GM23338 (cell line): ENCODE results near the gene CFAP97D2. TPM values are rescaled to one million over a fixed set of nuclear protein-coding genes. Genes with fewer than 3 reads are reported as not detected.
"Not testable (repeated sequence)": the region's sequence is repeated elsewhere in the genome, so short reads cannot be mapped to it uniquely, and the experiment has no call there.

Source experiments
- ATAC-seq: fragments of 200-7000 bp; cut with Tn5 transposase; 3 replicates; pipeline ENCODE4 v1.9.1; 2020
- DNase-seq: peaks from one replicate; pipeline ENCODE4 v3.0.0-alpha.2; 2015; ENCODE audit warnings: low spot score
- H2AFZ ChIP-seq: fragments of 200-600 bp; sonication (generic); 2 replicates; pipeline ENCODE4 v1.8.0; 2016; ENCODE audit warnings: antibody characterized with exemption, mild to moderate bottlenecking, moderate library complexity
- H3F3A ChIP-seq: fragments of 200-600 bp; sonication (generic); replicated peaks from 2 replicates; pipeline ENCODE4 v1.8.0; 2017; ENCODE audit warnings: antibody characterized with exemption, mixed run types, low read depth
- H3K27ac ChIP-seq: fragments of 200-600 bp; sonication (generic); 2 replicates; pipeline ENCODE4 v1.6.1; 2016; ENCODE audit warnings: low read depth
- H3K27me3 ChIP-seq: fragments of 200-600 bp; sonication (generic); 2 replicates; pipeline ENCODE4 v1.8.0; 2016; ENCODE audit warnings: mild to moderate bottlenecking, mixed run types, moderate library complexity; ENCODE audit not compliant: insufficient read depth
- H3K36me3 ChIP-seq: fragments of 200-600 bp; sonication (generic); 2 replicates; pipeline ENCODE4 v1.8.0; 2016; ENCODE audit warnings: mild to moderate bottlenecking; ENCODE audit not compliant: insufficient read depth
- H3K4me1 ChIP-seq: fragments of 200-600 bp; sonication (generic); 2 replicates; pipeline ENCODE4 v1.8.0; 2016; ENCODE audit warnings: mild to moderate bottlenecking, moderate library complexity; ENCODE audit not compliant: insufficient read depth
- H3K4me2 ChIP-seq: fragments of 200-600 bp; sonication (generic); 2 replicates; pipeline ENCODE4 v1.7.1; 2017; ENCODE audit warnings: mixed run types
- H3K4me3 ChIP-seq: fragments of 200-600 bp; sonication (generic); 2 replicates; pipeline ENCODE4 v1.6.1; 2016; ENCODE audit warnings: mixed run types
- H3K79me2 ChIP-seq: fragments of 200-600 bp; sonication (generic); replicated peaks from 2 replicates; pipeline ENCODE4 v1.8.0; 2017; ENCODE audit warnings: mild to moderate bottlenecking; ENCODE audit not compliant: insufficient read depth
- H3K9me2 ChIP-seq: fragments of 200-600 bp; sonication (generic); 2 replicates; pipeline ENCODE4 v1.8.0; 2017; ENCODE audit not compliant: insufficient read depth
- H4K20me1 ChIP-seq: fragments of 200-600 bp; sonication (generic); replicated peaks from 2 replicates; pipeline ENCODE4 v1.8.0; 2017; ENCODE audit warnings: mild to moderate bottlenecking; ENCODE audit not compliant: insufficient read depth
- H3K27ac Mint-ChIP-seq: 2 replicates; pipeline ENCODE4 v1.8.0; 2020; ENCODE audit warnings: inconsistent platforms, mild to moderate bottlenecking, moderate library complexity, mixed read lengths
- H3K27me3 Mint-ChIP-seq: 3 replicates; pipeline ENCODE4 v1.8.0; 2022; ENCODE audit warnings: low read depth, mild to moderate bottlenecking, moderate library complexity, mixed read lengths, inconsistent platforms; ENCODE audit not compliant: insufficient read depth, poor library complexity
- H3K36me3 Mint-ChIP-seq: 3 replicates; pipeline ENCODE4 v1.8.0; 2021; ENCODE audit warnings: low read depth, mild to moderate bottlenecking, inconsistent platforms, moderate library complexity, mixed read lengths
- H3K4me1 Mint-ChIP-seq: 3 replicates; pipeline ENCODE4 v1.8.0; 2020; ENCODE audit warnings: mild to moderate bottlenecking, inconsistent platforms, mixed read lengths
- H3K4me3 Mint-ChIP-seq: 3 replicates; pipeline ENCODE4 v1.8.0; 2021; ENCODE audit warnings: moderate library complexity, mild to moderate bottlenecking, inconsistent platforms, mixed read lengths
- H3K9me3 Mint-ChIP-seq: 3 replicates; pipeline ENCODE4 v1.8.0; 2020; ENCODE audit warnings: moderate library complexity, mild to moderate bottlenecking, inconsistent platforms, mixed read lengths
- EZH2 ChIP-seq: fragments of 200-600 bp; sonication (generic); IDR thresholded peaks from one replicate; pipeline ENCODE4 v1.8.0; 2017; ENCODE audit warnings: antibody characterized with exemption, mild to moderate bottlenecking, low read depth; ENCODE audit not compliant: unreplicated experiment
- EZH2phosphoT487 ChIP-seq: fragments of 200-600 bp; sonication (generic); IDR thresholded peaks from one replicate; pipeline ENCODE4 v1.8.1; 2018; ENCODE audit warnings: antibody characterized with exemption; ENCODE audit not compliant: unreplicated experiment
- STAT1 ChIP-seq: IDR thresholded peaks from one replicate; pipeline ENCODE4 v1.6.1; 2016; ENCODE audit warnings: antibody characterized with exemption; ENCODE audit not compliant: unreplicated experiment
- polyA plus RNA-seq: library from polyadenylated mRNA; unstranded; fragments of >200 nt; fragmentation: Nextera tagmentation; extraction: Ambion mirVana; gene quantifications from 2 replicates; pipeline ENCODE4 v1.2.1, GENCODE V29; 2016
- total RNA-seq: library from RNA; depleted of rRNA; stranded (reverse); fragments of >200 nt; shearing (Covaris generic); gene quantifications from 2 replicates; pipeline ENCODE4 v1.2.3, GENCODE V29; 2014

The CFAP97D2 gene
- total and polyA plus RNA-seq, 2 experiments from 2014 or later = not detected

- H3K27me3 Mint-ChIP-seq = peaks cover 9% of the 10 kb centered on the region
- Histone ChIP-seq H4K20me1 (no peaks in the 10 kb centered on the region), H3K79me2 (no peaks in the 10 kb centered on the region), H3K4me1 (no peaks in the 10 kb centered on the region), H3K4me3 (no peak overlapping the region), H3F3A (no peaks in the 10 kb centered on the region), H3K27ac (no peak overlapping the region), H2AFZ (no peak overlapping the region), H3K27me3 (no peaks in the 10 kb centered on the region), H3K4me2 (no peak overlapping the region), H3K36me3 (no peaks in the 10 kb centered on the region), H3K9me2 (no peaks in the 10 kb centered on the region)
- H3K4me1 Mint-ChIP-seq = peaks cover 10% of the 10 kb centered on the region
- no peak for ATAC-seq
- TF ChIP-seq STAT1 (no peak), EZH2phosphoT487 (no peak)
- no peaks in the 10 kb centered on the region for H3K36me3 Mint-ChIP-seq
- H3K9me3 Mint-ChIP-seq = no peaks in the 10 kb centered on the region
- no peak overlapping the region for H3K4me3 Mint-ChIP-seq
- DNase-seq = no peak
- H3K27ac Mint-ChIP-seq = no peak overlapping the region
These were observed 31.1 kb upstream of the CFAP97D2 start for GRCh38 chr13:114147803-114148520.

- ATAC-seq = no peak
- no peak for DNase-seq
- H3K9me3 Mint-ChIP-seq = no peaks in the 10 kb centered on the region
- H3K4me1 ChIP-seq = no peaks in the 10 kb centered on the region
- H3K27ac Mint-ChIP-seq = no peak overlapping the region
- TF ChIP-seq EZH2 = no peak
- no peak for TF ChIP-seq STAT1
- H4K20me1 ChIP-seq = no peaks in the 10 kb centered on the region
- H3K4me3 Mint-ChIP-seq = no peak overlapping the region
- H3K27ac ChIP-seq = no peak overlapping the region
- H3K4me1 Mint-ChIP-seq = peaks cover 10% of the 10 kb centered on the region
- no peaks in the 10 kb centered on the region for H3K36me3 ChIP-seq
- no peak overlapping the region for H3K4me3 ChIP-seq
- no peaks in the 10 kb centered on the region for H3F3A ChIP-seq
- H3K27me3 Mint-ChIP-seq = peaks cover 9% of the 10 kb centered on the region
- H3K36me3 Mint-ChIP-seq = no peaks in the 10 kb centered on the region
- no peak overlapping the region for H2AFZ ChIP-seq
- peaks cover 4% of the 10 kb centered on the region; the same call in 1 of the 2 replicates for H3K9me2 ChIP-seq
- H3K4me2 ChIP-seq = no peak overlapping the region
- H3K27me3 ChIP-seq = no peaks in the 10 kb centered on the region
- no peaks in the 10 kb centered on the region for H3K79me2 ChIP-seq
These were observed 30.6 kb upstream of the CFAP97D2 start for GRCh38 chr13:114148521-114148855.

- H3K4me3 Mint-ChIP-seq, ATAC-seq, H3K4me2 ChIP-seq, H3K27ac Mint-ChIP-seq, H4K20me1 ChIP-seq, H3K9me2 ChIP-seq, H3K27ac ChIP-seq, H3K9me3 Mint-ChIP-seq, H3K36me3 ChIP-seq, H3K27me3 Mint-ChIP-seq, H3K27me3 ChIP-seq, H3K79me2 ChIP-seq, H2AFZ ChIP-seq, DNase-seq, H3F3A ChIP-seq, H3K36me3 Mint-ChIP-seq, H3K4me1 ChIP-seq, H3K4me3 ChIP-seq: not testable (repeated sequence)
- peaks cover 10% of the 10 kb centered on the region for H3K4me1 Mint-ChIP-seq
These were observed 30.2 kb upstream of the CFAP97D2 start for GRCh38 chr13:114148886-114149285.
